ENCODE measurements around the gene PRRC1. TPM values are rescaled to one million over a fixed set of nuclear protein-coding genes. Genes with fewer than 3 reads are reported as not detected.

The PRRC1 gene
- total RNA-seq, 1 experiment from 2014 or later: 53.2 TPM

DNA sequence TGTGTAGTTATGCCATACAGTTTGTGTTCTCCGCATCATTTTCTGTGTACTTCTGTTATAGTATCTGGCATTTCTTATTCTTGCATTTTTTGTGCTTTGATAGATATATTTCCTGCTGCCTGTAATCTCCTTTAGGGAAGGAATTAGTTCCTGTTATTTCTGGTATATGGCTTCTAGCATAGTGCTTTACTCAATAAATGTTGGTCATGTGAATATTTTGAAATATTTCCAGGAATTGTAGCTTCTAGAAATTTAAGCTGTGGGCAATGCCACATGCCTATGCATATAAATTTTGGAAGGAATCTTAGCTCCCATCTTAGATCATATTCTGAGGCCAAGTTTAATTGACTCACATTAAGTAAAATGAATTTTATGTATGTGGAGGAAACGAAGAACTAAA, 11.5 kb upstream of the PRRC1 start:
- Histone ChIP-seq H2AFZ (ENCODE audit: low read depth, low read length, poor library complexity, severe bottlenecking) (no peak overlapping the region), H3K4me1 (ENCODE audit: control insufficient read depth in 1 of 2, insufficient read depth in 2 of 2, low read length in 2 of 2) (no peaks in the 10 kb centered on the region), H3K4me3 (replicated peaks in 1 of 2; ENCODE audit: low read depth in 1 of 2, low read length in 2 of 2) (no peak overlapping the region), H3K9me3 (ENCODE audit: control insufficient read depth in 1 of 2, insufficient read depth in 1 of 2, low read depth in 1 of 2, low read length in 2 of 2) (no peaks in the 10 kb centered on the region), H3K27ac (ENCODE audit: low read depth, low read length) (no peak overlapping the region), H3K79me2 (ENCODE audit: insufficient read depth, low read length) (no peaks in the 10 kb centered on the region), H3K27me3 (ENCODE audit: insufficient read depth, low read length) (no peaks in the 10 kb centered on the region), H3K9ac (ENCODE audit: low read length) (no peak overlapping the region), H4K20me1 (ENCODE audit: insufficient read depth) (no peaks in the 10 kb centered on the region), H3K36me3 (ENCODE audit: control insufficient read depth in 1 of 2, insufficient read depth in 2 of 2, low read length in 2 of 2) (no peaks in the 10 kb centered on the region), H3K4me2 (ENCODE audit: low read length) (no peak overlapping the region), H3K9me2 (ENCODE audit: insufficient read depth) (no peaks in the 10 kb centered on the region)
- RAD21 ChIA-PET (ENCODE audit: low non-redundant PET in 1 of 2, low total read pairs in 2 of 2, uncharacterized antibody in 2 of 2, unreplicated experiment in 2 of 2): no interaction called here
- no peak for ATAC-seq
- intact Hi-C loops (cut with micrococcal nuclease): no loop called here
- no TSS peak for BruUV-seq (replicated peaks)
- no peak for DNase-seq (ENCODE audit: low read depth, low spot score)
- TF ChIP-seq EZH2phosphoT487 (IDR thresholded peaks at IDR 0.05; ENCODE audit: borderline replicate concordance) (no peak), YY1 (IDR thresholded peaks at IDR 0.05; ENCODE audit: extremely low read depth, insufficient replicate concordance, low read depth, low read length) (no peak), ELF1 (IDR thresholded peaks at IDR 0.05; ENCODE audit: borderline replicate concordance, low read depth) (no peak), ZFX (IDR thresholded peaks at IDR 0.05) (no peak), CEBPB (IDR thresholded peaks at IDR 0.05; ENCODE audit: low read depth) (no peak), EZH2 (IDR thresholded peaks at IDR 0.05) (no peak), SRF (IDR thresholded peaks at IDR 0.05; ENCODE audit: low read depth) (no peak), TCF7L2 (IDR thresholded peaks at IDR 0.05; ENCODE audit: borderline replicate concordance, extremely low read depth, insufficient read depth, insufficient read length) (no peak), JUND (IDR thresholded peaks at IDR 0.05) (no peak), SP1 (IDR thresholded peaks at IDR 0.05; ENCODE audit: low read depth) (no peak), POLR2A (IDR thresholded peaks at IDR 0.05; ENCODE audit: borderline replicate concordance, extremely low read depth, insufficient read depth, insufficient read length) (no peak)
- TF ChIP-seq, protein P1, sequence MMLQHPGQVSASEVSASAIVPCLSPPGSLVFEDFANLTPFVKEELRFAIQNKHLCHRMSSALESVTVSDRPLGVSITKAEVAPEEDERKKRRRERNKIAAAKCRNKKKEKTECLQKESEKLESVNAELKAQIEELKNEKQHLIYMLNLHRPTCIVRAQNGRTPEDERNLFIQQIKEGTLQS (IDR thresholded peaks at IDR 0.05): no peak
- TF ChIP-seq, protein P2, sequence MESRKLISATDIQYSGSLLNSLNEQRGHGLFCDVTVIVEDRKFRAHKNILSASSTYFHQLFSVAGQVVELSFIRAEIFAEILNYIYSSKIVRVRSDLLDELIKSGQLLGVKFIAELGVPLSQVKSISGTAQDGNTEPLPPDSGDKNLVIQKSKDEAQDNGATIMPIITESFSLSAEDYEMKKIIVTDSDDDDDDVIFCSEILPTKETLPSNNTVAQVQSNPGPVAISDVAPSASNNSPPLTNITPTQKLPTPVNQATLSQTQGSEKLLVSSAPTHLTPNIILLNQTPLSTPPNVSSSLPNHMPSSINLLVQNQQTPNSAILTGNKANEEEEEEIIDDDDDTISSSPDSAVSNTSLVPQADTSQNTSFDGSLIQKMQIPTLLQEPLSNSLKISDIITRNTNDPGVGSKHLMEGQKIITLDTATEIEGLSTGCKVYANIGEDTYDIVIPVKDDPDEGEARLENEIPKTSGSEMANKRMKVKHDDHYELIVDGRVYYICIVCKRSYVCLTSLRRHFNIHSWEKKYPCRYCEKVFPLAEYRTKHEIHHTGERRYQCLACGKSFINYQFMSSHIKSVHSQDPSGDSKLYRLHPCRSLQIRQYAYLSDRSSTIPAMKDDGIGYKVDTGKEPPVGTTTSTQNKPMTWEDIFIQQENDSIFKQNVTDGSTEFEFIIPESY (IDR thresholded peaks at IDR 0.05; ENCODE audit: extremely low read depth, insufficient replicate concordance, low read length): no peak
- TF ChIP-seq, protein P3, sequence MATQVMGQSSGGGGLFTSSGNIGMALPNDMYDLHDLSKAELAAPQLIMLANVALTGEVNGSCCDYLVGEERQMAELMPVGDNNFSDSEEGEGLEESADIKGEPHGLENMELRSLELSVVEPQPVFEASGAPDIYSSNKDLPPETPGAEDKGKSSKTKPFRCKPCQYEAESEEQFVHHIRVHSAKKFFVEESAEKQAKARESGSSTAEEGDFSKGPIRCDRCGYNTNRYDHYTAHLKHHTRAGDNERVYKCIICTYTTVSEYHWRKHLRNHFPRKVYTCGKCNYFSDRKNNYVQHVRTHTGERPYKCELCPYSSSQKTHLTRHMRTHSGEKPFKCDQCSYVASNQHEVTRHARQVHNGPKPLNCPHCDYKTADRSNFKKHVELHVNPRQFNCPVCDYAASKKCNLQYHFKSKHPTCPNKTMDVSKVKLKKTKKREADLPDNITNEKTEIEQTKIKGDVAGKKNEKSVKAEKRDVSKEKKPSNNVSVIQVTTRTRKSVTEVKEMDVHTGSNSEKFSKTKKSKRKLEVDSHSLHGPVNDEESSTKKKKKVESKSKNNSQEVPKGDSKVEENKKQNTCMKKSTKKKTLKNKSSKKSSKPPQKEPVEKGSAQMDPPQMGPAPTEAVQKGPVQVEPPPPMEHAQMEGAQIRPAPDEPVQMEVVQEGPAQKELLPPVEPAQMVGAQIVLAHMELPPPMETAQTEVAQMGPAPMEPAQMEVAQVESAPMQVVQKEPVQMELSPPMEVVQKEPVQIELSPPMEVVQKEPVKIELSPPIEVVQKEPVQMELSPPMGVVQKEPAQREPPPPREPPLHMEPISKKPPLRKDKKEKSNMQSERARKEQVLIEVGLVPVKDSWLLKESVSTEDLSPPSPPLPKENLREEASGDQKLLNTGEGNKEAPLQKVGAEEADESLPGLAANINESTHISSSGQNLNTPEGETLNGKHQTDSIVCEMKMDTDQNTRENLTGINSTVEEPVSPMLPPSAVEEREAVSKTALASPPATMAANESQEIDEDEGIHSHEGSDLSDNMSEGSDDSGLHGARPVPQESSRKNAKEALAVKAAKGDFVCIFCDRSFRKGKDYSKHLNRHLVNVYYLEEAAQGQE (IDR thresholded peaks at IDR 0.05; ENCODE audit: low read depth): no peak
- TF ChIP-seq, protein P4, sequence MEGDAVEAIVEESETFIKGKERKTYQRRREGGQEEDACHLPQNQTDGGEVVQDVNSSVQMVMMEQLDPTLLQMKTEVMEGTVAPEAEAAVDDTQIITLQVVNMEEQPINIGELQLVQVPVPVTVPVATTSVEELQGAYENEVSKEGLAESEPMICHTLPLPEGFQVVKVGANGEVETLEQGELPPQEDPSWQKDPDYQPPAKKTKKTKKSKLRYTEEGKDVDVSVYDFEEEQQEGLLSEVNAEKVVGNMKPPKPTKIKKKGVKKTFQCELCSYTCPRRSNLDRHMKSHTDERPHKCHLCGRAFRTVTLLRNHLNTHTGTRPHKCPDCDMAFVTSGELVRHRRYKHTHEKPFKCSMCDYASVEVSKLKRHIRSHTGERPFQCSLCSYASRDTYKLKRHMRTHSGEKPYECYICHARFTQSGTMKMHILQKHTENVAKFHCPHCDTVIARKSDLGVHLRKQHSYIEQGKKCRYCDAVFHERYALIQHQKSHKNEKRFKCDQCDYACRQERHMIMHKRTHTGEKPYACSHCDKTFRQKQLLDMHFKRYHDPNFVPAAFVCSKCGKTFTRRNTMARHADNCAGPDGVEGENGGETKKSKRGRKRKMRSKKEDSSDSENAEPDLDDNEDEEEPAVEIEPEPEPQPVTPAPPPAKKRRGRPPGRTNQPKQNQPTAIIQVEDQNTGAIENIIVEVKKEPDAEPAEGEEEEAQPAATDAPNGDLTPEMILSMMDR (IDR thresholded peaks at IDR 0.05 in 2 of 3, conservative IDR thresholded peaks at IDR 0.05 in 1 of 3; ENCODE audit: borderline replicate concordance in 1 of 3, insufficient read depth in 1 of 3, low read depth in 2 of 3, low read length in 2 of 3): no peak
- POLR2A ChIA-PET: no interaction called here
- CTCF ChIA-PET: interaction anchor here (4.2 kb wide), 1 partner anchor 13 kb away, joined by 20 read pairs; no protein-coding TSS in a partner anchor

Measured in HCT116 (cell line).